AG04449 (cell line): ENCODE results near the gene ADD2.

ENCODE experiments used
- CTCF ChIA-PET: fragments of 350-600 bp; formaldehyde crosslinking; extraction: SDS; loops from one replicate; lab custom pipeline; 2021; ENCODE audit warnings: antibody characterized with exemption; lab: Yijun Ruan, JAX
- POLR2A ChIA-PET: fragments of 400-600, 350-600 bp; formaldehyde crosslinking; extraction: SDS; loops from one replicate; lab custom pipeline; 2020; ENCODE audit warnings: antibody characterized with exemption, inconsistent platforms; lab: Yijun Ruan, JAX
- DNase-seq: peaks from one replicate; pipeline ENCODE4 v3.0.0-alpha.2; 2010; ENCODE audit warnings: low read depth, low spot score
- H3K4me3 ChIP-seq: 2 replicates; pipeline ENCODE4 v1.5.1; 2011; ENCODE audit warnings: low read depth, mild to moderate bottlenecking, control low read depth, low read length
- TF ChIP-seq, protein P1 (sequence below): IDR thresholded peaks from one replicate; pipeline ENCODE4 v1.5.1; 2011; ENCODE audit warnings: mild to moderate bottlenecking, moderate library complexity, low read length, control low read depth, inconsistent platforms; ENCODE audit not compliant: insufficient read depth; ENCODE audit errors: missing control alignments

The ADD2 gene

DNA sequence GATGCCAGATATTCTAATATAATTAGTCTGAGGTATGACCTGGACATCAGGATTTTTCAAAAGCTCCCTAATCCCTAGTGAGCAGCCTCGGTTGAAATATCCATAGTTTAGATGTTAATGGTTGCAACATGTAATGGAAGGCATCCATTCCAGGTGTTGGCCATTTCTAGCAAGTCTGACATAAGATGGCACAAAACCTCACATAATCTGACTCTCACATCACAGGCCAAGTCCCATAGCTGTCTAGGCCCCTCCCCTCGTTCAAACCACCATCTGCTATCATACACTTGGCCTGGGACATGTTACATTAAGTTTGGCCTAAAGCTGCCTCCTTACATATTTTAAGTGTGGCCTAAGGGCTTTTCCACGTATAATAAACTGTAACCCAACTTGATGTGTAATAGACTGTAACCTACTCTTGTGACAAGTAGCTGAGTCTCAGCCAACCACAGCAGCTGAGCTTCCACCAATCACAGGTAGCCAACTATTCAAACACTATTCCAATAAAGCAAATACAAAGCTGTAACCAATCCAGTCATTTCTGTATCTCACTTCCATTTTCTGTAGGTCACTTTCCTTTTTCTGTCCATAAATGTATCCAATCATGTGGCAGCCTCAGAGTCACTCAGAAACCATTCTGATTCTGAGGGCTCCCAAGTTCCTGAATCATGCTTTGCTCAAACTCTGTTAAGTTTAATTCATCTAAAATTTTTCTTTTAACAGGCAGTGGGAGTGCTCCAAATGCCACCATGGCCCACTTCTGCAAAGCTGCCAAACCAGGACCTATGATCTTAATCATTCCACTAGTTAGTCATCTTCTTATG, 59.4 kb downstream of the ADD2 start:
- no peak overlapping the region for H3K4me3 ChIP-seq
- no peak for DNase-seq
- ChIA-PET CTCF (interaction anchor here (1.3 kb wide), 1 partner anchor 22 kb away, joined by 3 read pairs; no protein-coding TSS in a partner anchor), POLR2A (no interaction called here)
- TF ChIP-seq, protein P1, sequence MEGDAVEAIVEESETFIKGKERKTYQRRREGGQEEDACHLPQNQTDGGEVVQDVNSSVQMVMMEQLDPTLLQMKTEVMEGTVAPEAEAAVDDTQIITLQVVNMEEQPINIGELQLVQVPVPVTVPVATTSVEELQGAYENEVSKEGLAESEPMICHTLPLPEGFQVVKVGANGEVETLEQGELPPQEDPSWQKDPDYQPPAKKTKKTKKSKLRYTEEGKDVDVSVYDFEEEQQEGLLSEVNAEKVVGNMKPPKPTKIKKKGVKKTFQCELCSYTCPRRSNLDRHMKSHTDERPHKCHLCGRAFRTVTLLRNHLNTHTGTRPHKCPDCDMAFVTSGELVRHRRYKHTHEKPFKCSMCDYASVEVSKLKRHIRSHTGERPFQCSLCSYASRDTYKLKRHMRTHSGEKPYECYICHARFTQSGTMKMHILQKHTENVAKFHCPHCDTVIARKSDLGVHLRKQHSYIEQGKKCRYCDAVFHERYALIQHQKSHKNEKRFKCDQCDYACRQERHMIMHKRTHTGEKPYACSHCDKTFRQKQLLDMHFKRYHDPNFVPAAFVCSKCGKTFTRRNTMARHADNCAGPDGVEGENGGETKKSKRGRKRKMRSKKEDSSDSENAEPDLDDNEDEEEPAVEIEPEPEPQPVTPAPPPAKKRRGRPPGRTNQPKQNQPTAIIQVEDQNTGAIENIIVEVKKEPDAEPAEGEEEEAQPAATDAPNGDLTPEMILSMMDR = no peak

DNA sequence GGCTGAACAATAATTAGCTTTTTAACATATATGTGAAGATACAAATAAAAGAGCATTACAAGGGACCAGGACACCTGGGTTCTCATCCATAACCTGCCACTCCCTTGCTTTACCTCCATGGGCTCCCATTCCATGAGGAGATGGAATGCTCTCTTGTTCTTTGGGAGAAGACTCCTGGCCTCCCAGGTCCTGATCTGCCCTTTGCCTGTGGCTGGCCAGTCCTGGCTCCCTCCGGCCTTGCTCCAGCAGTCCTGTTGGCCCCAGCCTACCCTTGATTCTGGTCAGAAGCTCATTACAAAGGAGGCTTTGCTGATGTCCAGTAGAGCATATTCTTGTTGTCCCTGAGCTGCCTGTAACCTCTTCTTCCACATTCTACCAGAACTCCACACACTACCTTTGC, 60.3 kb downstream of the ADD2 start:
- POLR2A ChIA-PET = no interaction called here
- TF ChIP-seq, protein P1 = no peak
- DNase-seq = no peak
- CTCF ChIA-PET = no interaction called here
- H3K4me3 ChIP-seq = no peak overlapping the region

DNA sequence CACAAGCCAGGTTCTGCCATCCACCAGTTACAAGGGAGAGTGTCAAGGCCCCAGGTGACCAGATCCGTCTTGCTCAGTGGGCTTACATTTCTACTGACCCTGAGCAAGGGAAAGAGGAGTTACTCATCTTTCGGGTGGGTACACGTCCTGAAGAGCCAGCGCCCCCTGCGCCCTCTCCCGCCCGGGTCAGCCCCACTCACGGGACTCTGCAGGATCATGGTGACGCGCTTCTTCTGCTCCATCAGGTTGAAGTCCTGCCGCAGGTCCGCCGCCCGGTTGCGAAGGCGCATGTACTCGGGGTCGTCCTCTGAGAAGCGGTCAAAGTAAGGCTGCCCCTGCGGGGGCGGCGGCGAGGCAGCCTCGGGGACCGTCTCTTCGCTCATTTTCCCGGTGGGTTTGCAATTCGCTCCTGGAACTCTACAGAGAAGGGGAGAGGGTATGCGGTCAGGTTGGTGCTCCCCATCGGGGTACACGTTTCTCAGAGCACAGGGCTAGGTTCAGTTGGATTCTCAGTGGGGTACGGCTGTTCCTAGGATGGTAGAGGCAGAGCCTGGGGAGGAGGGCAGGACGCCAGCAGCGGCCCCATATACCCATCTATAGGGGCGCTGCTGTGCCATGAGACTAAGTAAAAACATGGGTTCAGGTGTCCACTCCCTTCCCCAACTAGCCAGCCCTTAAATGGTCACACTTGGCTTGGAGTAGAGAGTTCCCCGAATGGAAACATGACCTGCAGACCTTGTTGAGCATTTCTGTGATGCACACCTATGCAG, 61.8 kb downstream of the ADD2 start:
- CTCF ChIA-PET = no interaction called here
- DNase-seq = no peak

DNA sequence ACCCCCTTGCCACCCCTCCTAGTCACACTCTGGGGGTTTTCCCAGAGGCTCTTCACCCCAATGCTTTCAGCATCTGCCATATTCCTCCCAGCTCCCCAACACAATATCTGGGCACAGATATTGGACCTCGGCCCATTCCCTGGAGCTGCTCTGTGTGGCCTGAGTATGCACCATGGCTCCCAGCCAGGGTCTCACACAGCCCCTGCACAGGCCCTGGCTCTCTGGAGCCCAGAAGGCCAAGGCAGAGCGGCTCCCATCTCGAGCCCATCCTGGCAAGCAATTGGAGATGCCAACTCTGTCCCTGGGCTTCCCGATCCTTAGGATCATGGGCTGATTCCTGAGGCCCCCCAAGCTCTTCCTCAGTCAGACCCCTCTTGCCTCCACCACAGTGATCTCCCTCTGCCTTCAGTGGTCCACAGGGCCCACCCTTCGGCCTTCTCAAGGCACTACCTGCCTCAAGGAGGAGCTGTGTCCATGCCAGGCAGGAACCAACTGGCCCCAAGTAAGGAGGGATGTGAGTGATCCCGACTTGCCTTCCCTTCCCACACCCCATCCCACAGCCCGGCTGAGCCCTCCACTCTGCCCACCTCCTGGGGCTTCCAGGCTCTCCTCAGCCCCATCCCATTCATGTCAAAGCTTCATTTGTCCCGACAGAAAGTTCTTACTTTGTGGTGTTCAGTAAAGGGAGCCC, 62.7 kb downstream of the ADD2 start:
- ChIA-PET CTCF (no interaction called here), POLR2A (no interaction called here)
- DNase-seq = no peak
- H3K4me3 ChIP-seq = no peak overlapping the region
- TF ChIP-seq, protein P1 = no peak

More for the DNA sequence above, 61.8 kb downstream of the ADD2 start:
- TF ChIP-seq, protein P1 = no peak
- H3K4me3 ChIP-seq = no peak overlapping the region
- POLR2A ChIA-PET = no interaction called here

DNA sequence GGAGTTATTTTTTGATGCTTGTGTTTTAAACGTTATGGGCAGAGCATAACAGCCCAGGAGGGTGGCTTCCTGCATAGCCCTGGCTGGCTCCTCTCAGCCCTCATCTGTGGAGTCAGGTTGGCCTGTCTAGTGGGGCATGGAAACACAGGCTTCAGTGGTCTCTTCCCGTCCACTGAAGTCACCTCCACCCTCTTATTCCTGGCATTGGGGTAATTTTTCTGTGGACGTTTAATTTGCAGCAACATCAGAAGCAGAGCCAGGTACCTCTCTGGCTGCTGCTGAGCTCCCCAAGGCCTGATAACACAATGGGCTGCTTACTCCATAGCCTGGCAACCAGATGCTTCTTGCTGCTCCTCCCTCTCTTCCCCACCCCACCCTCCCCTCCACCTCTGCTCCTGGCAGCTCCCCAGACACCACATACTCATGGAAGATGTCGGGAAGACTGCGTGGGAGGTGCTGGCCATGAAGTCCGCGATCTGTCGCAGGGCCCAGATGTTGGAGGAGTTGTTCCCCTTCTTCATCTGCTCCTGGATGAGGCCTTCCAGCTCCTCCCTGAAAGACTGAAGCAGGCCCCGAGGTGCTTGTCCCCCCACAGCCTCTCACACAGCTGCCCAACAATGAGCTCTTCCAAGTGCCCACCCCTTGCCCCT, 64.0 kb downstream of the ADD2 start:
- DNase-seq = no peak
- TF ChIP-seq, protein P1 = no peak
- CTCF ChIA-PET = no interaction called here
- POLR2A ChIA-PET = no interaction called here
- H3K4me3 ChIP-seq = no peak overlapping the region
